ENCODE measurements around the gene KCNE5. TPM values are rescaled to one million over a fixed set of nuclear protein-coding genes. Genes with fewer than 3 reads are reported as not detected.

Gene KCNE5
- total RNA-seq, 2 donors from 2014 or later: 2.4 to 4.6 TPM

GRCh38 chrX:109614951-109615350 is 10.0 kb downstream of the KCNE5 start:
- H3K27me3 ChIP-seq (ENCODE audit: control insufficient read depth, insufficient read depth, low read length, poor library complexity, severe bottlenecking): no peaks in the 10 kb centered on the region
- H3K36me3 ChIP-seq (ENCODE audit: control insufficient read depth, insufficient read depth, low read length): no peaks in the 10 kb centered on the region
- H3K9me3 ChIP-seq (ENCODE audit: control insufficient read depth, low read length): no peaks in the 10 kb centered on the region
- no peaks in the 10 kb centered on the region for H3K36me3 Mint-ChIP-seq (ENCODE audit: low read depth)
- H3K9me3 Mint-ChIP-seq: no peaks in the 10 kb centered on the region
- no peak overlapping the region for H3K4me3 ChIP-seq (ENCODE audit: low read length)
- TF ChIP-seq CTCF (conservative IDR thresholded peaks at IDR 0.05): no peak
- H3K4me1 Mint-ChIP-seq: peaks cover 4% of the 10 kb centered on the region
- no peak overlapping the region for H3K27ac ChIP-seq (ENCODE audit: low read depth, low read length)
- H3K4me3 Mint-ChIP-seq: no peak overlapping the region
- no peak for DNase-seq
- H3K9ac ChIP-seq (ENCODE audit: extremely low read depth, low read length, poor library complexity, severe bottlenecking): no peak overlapping the region
- H3K27ac Mint-ChIP-seq: no peak overlapping the region
- no peaks in the 10 kb centered on the region for H3K4me1 ChIP-seq (ENCODE audit: control insufficient read depth, insufficient read depth, low read length)
- H3K27me3 Mint-ChIP-seq (ENCODE audit: insufficient read depth): peaks cover 11% of the 10 kb centered on the region
- WGBS, 2 experiments (ENCODE audit: insufficient coverage in 1 of 2, insufficient read length in 1 of 2): 92 to 100% methylated on average over 1 to 5 of the region's 6 CpGs

GRCh38 chrX:109601486-109601885 is 23.5 kb downstream of the KCNE5 start:
- H3K27ac ChIP-seq (ENCODE audit: low read depth, low read length): no peak overlapping the region
- H3K9ac ChIP-seq (ENCODE audit: extremely low read depth, low read length, poor library complexity, severe bottlenecking): no peak overlapping the region
- no peaks in the 10 kb centered on the region for H3K4me1 ChIP-seq (ENCODE audit: control insufficient read depth, insufficient read depth, low read length)
- Mint-ChIP-seq H3K4me1 (peaks cover 26% of the 10 kb centered on the region), H3K36me3 (ENCODE audit: low read depth) (no peaks in the 10 kb centered on the region), H3K4me3 (no peak overlapping the region), H3K27ac (no peak overlapping the region), H3K27me3 (ENCODE audit: insufficient read depth) (peaks cover 50% of the 10 kb centered on the region), H3K9me3 (no peaks in the 10 kb centered on the region)
- DNase-seq: no peak
- no peak overlapping the region for H3K4me3 ChIP-seq (ENCODE audit: low read length)
- WGBS, 2 experiments (ENCODE audit: insufficient coverage in 1 of 2, insufficient read length in 1 of 2): 76 to 96% methylated on average over 3 to 5 of the region's 5 CpGs
- H3K36me3 ChIP-seq (ENCODE audit: control insufficient read depth, insufficient read depth, low read length): no peaks in the 10 kb centered on the region
- no peak for TF ChIP-seq CTCF (conservative IDR thresholded peaks at IDR 0.05)
- H3K27me3 ChIP-seq (ENCODE audit: control insufficient read depth, insufficient read depth, low read length, poor library complexity, severe bottlenecking): no peaks in the 10 kb centered on the region
- H3K9me3 ChIP-seq (ENCODE audit: control insufficient read depth, low read length): no peaks in the 10 kb centered on the region

GRCh38 chrX:109600237-109600651 is 24.7 kb downstream of the KCNE5 start:
- peaks cover 38% of the 10 kb centered on the region for H3K27me3 Mint-ChIP-seq (ENCODE audit: insufficient read depth)
- H3K4me1 Mint-ChIP-seq: peaks cover 26% of the 10 kb centered on the region
- H3K9me3 ChIP-seq (ENCODE audit: control insufficient read depth, low read length): no peaks in the 10 kb centered on the region
- no peaks in the 10 kb centered on the region for H3K36me3 ChIP-seq (ENCODE audit: control insufficient read depth, insufficient read depth, low read length)
- H3K9me3 Mint-ChIP-seq: no peaks in the 10 kb centered on the region
- H3K27ac Mint-ChIP-seq: no peak overlapping the region
- no peaks in the 10 kb centered on the region for H3K4me1 ChIP-seq (ENCODE audit: control insufficient read depth, insufficient read depth, low read length)
- H3K27me3 ChIP-seq (ENCODE audit: control insufficient read depth, insufficient read depth, low read length, poor library complexity, severe bottlenecking): no peaks in the 10 kb centered on the region
- H3K27ac ChIP-seq (ENCODE audit: low read depth, low read length): no peak overlapping the region
- no peak overlapping the region for H3K4me3 ChIP-seq (ENCODE audit: low read length)
- peak; percentile 62 for DNase-seq
- no peak overlapping the region for H3K9ac ChIP-seq (ENCODE audit: extremely low read depth, low read length, poor library complexity, severe bottlenecking)
- no peak for TF ChIP-seq CTCF (conservative IDR thresholded peaks at IDR 0.05)
- H3K36me3 Mint-ChIP-seq (ENCODE audit: low read depth): no peaks in the 10 kb centered on the region
- peak overlapping the region; percentile 45 for H3K4me3 Mint-ChIP-seq
- WGBS, 2 experiments (ENCODE audit: insufficient coverage in 1 of 2, insufficient read length in 1 of 2): 65% methylated on average over 16 of the region's 16 CpGs; no CpG with 5 or more reads in 1 of the 2 experiments

All from endodermal cell (in vitro differentiated cells).